ENCODE measurements around the gene KIF17. TPM values are rescaled to one million over a fixed set of nuclear protein-coding genes. Genes with fewer than 3 reads are reported as not detected.

The KIF17 gene
- total RNA-seq = 1 to 10 TPM in 1 of 2 donors, under 1 TPM in 1; 0.31 to 1.6 TPM
- long read RNA-seq, partial matches to known transcripts = 0 of 1 reads
- long read RNA-seq, other reads (novel, unspliced or antisense) = 1 of 1 reads

- peak; percentile 94 for ATAC-seq
- peak; percentile 58 to 84 for DNase-seq
- intact Hi-C loops (cut with DNase I, micrococcal nuclease) = no loop called here
These were observed at the start of gene KIF17 for GRCh38 chr1:20717452-20718342. TSS of gene KIF17 (minus strand) at chr1:20718007. CDS start at chr1:20717706, 301 bp downstream.

- intact Hi-C loops (cut with DNase I, micrococcal nuclease) = no loop called here
- DNase-seq (no peak), ATAC-seq (no peak)
These were observed 49.5 kb upstream of the KIF17 start for GRCh38 chr1:20767271-20767670.

GRCh38 chr1:20763417-20763816 is 45.6 kb upstream of the KIF17 start:
- no peak for ATAC-seq
- intact Hi-C loops (cut with DNase I, micrococcal nuclease) = no loop called here

GRCh38 chr1:20760322-20760721 is 42.5 kb upstream of the KIF17 start:
- ATAC-seq (no peak), DNase-seq (no peak)
- intact Hi-C loops (cut with DNase I, micrococcal nuclease) = no loop called here

More at GRCh38 chr1:20763417-20763816, 45.6 kb upstream of the KIF17 start:
- DNase-seq = no peak

- DNase-seq (no peak), ATAC-seq (no peak)
- intact Hi-C loops (cut with DNase I, micrococcal nuclease) = no loop called here
These were observed 35.8 kb upstream of the KIF17 start for GRCh38 chr1:20753589-20753988.

- ATAC-seq = no peak
- intact Hi-C loops (cut with DNase I, micrococcal nuclease) = no loop called here
These were observed 33.7 kb upstream of the KIF17 start for GRCh38 chr1:20751462-20751990.

GRCh38 chr1:20742671-20743070 is 24.9 kb upstream of the KIF17 start:
- ATAC-seq = no peak
- DNase-seq = no peak
- intact Hi-C loops (cut with DNase I, micrococcal nuclease) = no loop called here

More at GRCh38 chr1:20751462-20751990, 33.7 kb upstream of the KIF17 start:
- no peak for DNase-seq

GRCh38 chr1:20740781-20741180 is 23.0 kb upstream of the KIF17 start:
- intact Hi-C loops (cut with DNase I, micrococcal nuclease) = no loop called here
- ATAC-seq = no peak
- DNase-seq = no peak

GRCh38 chr1:20739225-20739624 is 21.4 kb upstream of the KIF17 start:
- ATAC-seq = no peak
- intact Hi-C loops (cut with DNase I, micrococcal nuclease) = no loop called here
- DNase-seq = no peak

- no peak for ATAC-seq
- DNase-seq = no peak
- intact Hi-C loops (cut with DNase I, micrococcal nuclease) = no loop called here
These were observed 17.8 kb upstream of the KIF17 start for GRCh38 chr1:20735581-20736111.

GRCh38 chr1:20733360-20733975 is 15.7 kb upstream of the KIF17 start:
- no peak for DNase-seq
- intact Hi-C loops (cut with DNase I, micrococcal nuclease) = no loop called here
- ATAC-seq = peak; percentile 27

- peak; percentile 69 to 83 for DNase-seq
- ATAC-seq = peak; percentile 87
- intact Hi-C loops (cut with DNase I, micrococcal nuclease) = no loop called here
These were observed 15.0 kb upstream of the KIF17 start, which contains the start of gene SH2D5 for GRCh38 chr1:20732588-20733359. TSS of gene SH2D5 (minus strand) at chr1:20732703. CDS start at chr1:20728044, 4,659 bp downstream.

- DNase-seq (peak in 1 of 2 donors; percentile 59), ATAC-seq (peak; percentile 64)
- intact Hi-C loops (cut with DNase I, micrococcal nuclease) = no loop called here
These were observed 14.3 kb upstream of the KIF17 start for GRCh38 chr1:20732071-20732587.

GRCh38 chr1:20731057-20731991 is 13.5 kb upstream of the KIF17 start:
- intact Hi-C loops (cut with DNase I, micrococcal nuclease) = no loop called here
- ATAC-seq (no peak), DNase-seq (no peak)

- DNase-seq (no peak), ATAC-seq (no peak)
- intact Hi-C loops (cut with DNase I, micrococcal nuclease) = no loop called here
These were observed 12.9 kb upstream of the KIF17 start for GRCh38 chr1:20730690-20731056.

- DNase-seq (no peak), ATAC-seq (no peak)
- intact Hi-C loops (cut with DNase I, micrococcal nuclease) = no loop called here
These were observed 12.3 kb upstream of the KIF17 start for GRCh38 chr1:20729990-20730689.

All from left colon (tissue), 2 donors.